Endothelial cell of umbilical vein (primary cell): ENCODE data around the gene NDUFS3. TPM values are rescaled to one million over a fixed set of nuclear protein-coding genes. Genes with fewer than 3 reads are reported as not detected.

ENCODE experiments used
- BruUV-seq: library from RNA; stranded (reverse); fragments of 400-500 nt; replicated peaks from 2 replicates; lab custom pipeline; 2021; lab: Mats Ljungman, UMichigan
- CTCF ChIA-PET: fragments of 300-600, 350-600 bp; sonication (Branson Sonifier 250); formaldehyde crosslinking; loops from one replicate; lab custom pipeline; 2021; ENCODE audit warnings: antibody characterized with exemption, inconsistent platforms; lab: Charles Lee
- POLR2A ChIA-PET: fragments of 300-600, 350-600 bp; sonication (Branson Sonifier 250); formaldehyde crosslinking; loops from one replicate; lab custom pipeline; 2021; ENCODE audit warnings: antibody characterized with exemption, inconsistent platforms; lab: Charles Lee
- DNase-seq: peaks from one replicate; pipeline ENCODE4 v3.0.0-alpha.2; 2011; ENCODE audit warnings: low read depth, low spot score
- FAIRE-seq: peaks from 2 replicates; lab custom pipeline; 2011; peaks lifted over from hg19 to GRCh38; lab: Jason Lieb, UNC
- H2AFZ ChIP-seq: 2 replicates; pipeline ENCODE4 v1.6.0; 2012; ENCODE audit warnings: low read depth, low read length, control low read depth, inconsistent platforms
- H3K27ac ChIP-seq: 2 replicates; pipeline ENCODE4 v1.5.1; 2011; ENCODE audit warnings: low read depth, mild to moderate bottlenecking, control low read depth, low read length, moderate library complexity; ENCODE audit not compliant: insufficient read depth
- H3K27me3 ChIP-seq, 2 experiments: 2 replicates each; pipeline versions ENCODE4 v1.6.0 to v1.6.1; 2011; ENCODE audit warnings: low read length in 2 of 2, mixed read lengths in 1 of 2; ENCODE audit not compliant: control insufficient read depth in 2 of 2, insufficient read depth in 2 of 2
- H3K36me3 ChIP-seq, 2 experiments: 2 replicates in 1 of 2; 3 replicates in 1 of 2; pipeline ENCODE4 v1.5.1; 2011; ENCODE audit warnings: low read length in 2 of 2, mild to moderate bottlenecking in 1 of 2, moderate library complexity in 1 of 2; ENCODE audit not compliant: control insufficient read depth in 2 of 2, insufficient read depth in 2 of 2; ENCODE audit errors: extremely low read depth in 1 of 2
- H3K4me1 ChIP-seq: 3 replicates; pipeline ENCODE4 v1.5.1; 2011; ENCODE audit warnings: mild to moderate bottlenecking, low read length; ENCODE audit not compliant: control insufficient read depth, insufficient read depth; ENCODE audit errors: extremely low read depth
- H3K4me2 ChIP-seq: 2 replicates; pipeline ENCODE4 v1.6.1; 2011; ENCODE audit warnings: low read length, control low read depth, mixed read lengths; ENCODE audit not compliant: insufficient read depth
- H3K4me3 ChIP-seq, 3 experiments: fragments of 200-600 bp in 1 of 3; sonication (generic), shearing (Covaris generic) in 1 of 3; replicated peaks in 1 of 3; 2 replicates each; pipeline ENCODE4 v1.5.1; 2011 to 2016; ENCODE audit warnings: control low read depth in 3 of 3, low read length in 3 of 3, mild to moderate bottlenecking in 2 of 3, inconsistent platforms in 1 of 3, low read depth in 1 of 3, moderate library complexity in 1 of 3; ENCODE audit not compliant: insufficient read depth in 1 of 3
- H3K79me2 ChIP-seq: 2 replicates; pipeline ENCODE4 v1.6.0; 2012; ENCODE audit warnings: low read length, inconsistent platforms; ENCODE audit not compliant: control insufficient read depth, insufficient read depth
- H3K9ac ChIP-seq: replicated peaks from 2 replicates; pipeline ENCODE3; 2011; ENCODE audit warnings: low read length, control low read depth; ENCODE audit not compliant: insufficient read depth; ENCODE audit errors: extremely low read depth
- H3K9me1 ChIP-seq: replicated peaks from 3 replicates; pipeline ENCODE4 v1.6.0; 2011; ENCODE audit warnings: mild to moderate bottlenecking, low read length; ENCODE audit not compliant: control insufficient read depth, insufficient read depth; ENCODE audit errors: extremely low read depth
- H3K9me3 ChIP-seq: replicated peaks from 2 replicates; pipeline ENCODE4 v1.5.1; 2012; ENCODE audit warnings: low read length, inconsistent platforms; ENCODE audit not compliant: control insufficient read depth, insufficient read depth
- H4K20me1 ChIP-seq: replicated peaks from 2 replicates; pipeline ENCODE3; 2011; ENCODE audit warnings: mild to moderate bottlenecking, low read length; ENCODE audit not compliant: control insufficient read depth, insufficient read depth; ENCODE audit errors: extremely low read depth
- EZH2 ChIP-seq: IDR thresholded peaks from 2 replicates; pipeline ENCODE4 v1.6.1; 2012; ENCODE audit warnings: borderline replicate concordance, low read depth, mild to moderate bottlenecking, moderate library complexity, low read length, inconsistent platforms; ENCODE audit not compliant: severe bottlenecking
- FOS ChIP-seq: IDR thresholded peaks from 2 replicates; pipeline ENCODE4 v1.6.1; 2011; ENCODE audit warnings: mild to moderate bottlenecking, low read length, moderate library complexity, borderline replicate concordance; ENCODE audit not compliant: insufficient read depth
- GATA2 ChIP-seq: IDR thresholded peaks from 2 replicates; pipeline ENCODE4 v1.7.0; 2011; ENCODE audit warnings: low read depth, mild to moderate bottlenecking, moderate library complexity, mixed read lengths, low read length; ENCODE audit not compliant: insufficient read length, insufficient read depth
- JUN ChIP-seq: IDR thresholded peaks from 2 replicates; pipeline ENCODE4 v1.6.1; 2011; ENCODE audit warnings: borderline replicate concordance, low read depth; ENCODE audit not compliant: insufficient read length, insufficient read depth
- MYC ChIP-seq: IDR thresholded peaks from one replicate; pipeline ENCODE4 v1.6.1; 2011; ENCODE audit warnings: mild to moderate bottlenecking, low read depth, low read length
- POLR2A ChIP-seq: IDR thresholded peaks from 2 replicates; pipeline ENCODE4 v1.6.1; 2012; ENCODE audit warnings: low read depth, mild to moderate bottlenecking, control low read depth, low read length
- POLR2AphosphoS5 ChIP-seq: IDR thresholded peaks from 2 replicates; pipeline ENCODE4 v1.6.1; 2012; ENCODE audit warnings: low read depth, mild to moderate bottlenecking, control low read depth, low read length, moderate library complexity; ENCODE audit not compliant: insufficient read depth
- dilution Hi-C: fragments of 300-500 bp; cut with MboI; formaldehyde crosslinking; loops from one replicate; pipeline ENCODE4 v1.15.0; 2019; ENCODE audit warnings: low sequenced_read_pairs; ENCODE audit not compliant: extremely low pct_ligation_motif_present
- intact Hi-C: fragments of 100-400 bp; cut with micrococcal nuclease; formaldehyde crosslinking; loops from one replicate; pipeline ENCODE4 v1.10.0; 2022
- polyA plus RNA-seq, 4 experiments: library from polyadenylated mRNA; depleted of rRNA in 3 of 4; stranded (reverse) in 3 of 4; unstranded in 1 of 4; fragments of >200 nt; gene quantifications; 2 replicates each; pipeline versions ENCODE4 v1.2.1 to v1.2.3, GENCODE V29; 2011 to 2012; ENCODE audit warnings: missing spikeins in 1 of 4
- total RNA-seq: library from RNA; stranded (reverse); gene quantifications from 2 replicates; pipeline ENCODE4 v1.2.3, GENCODE V29; 2021
- TF ChIP-seq, protein P1 (sequence below), 2 donors: IDR thresholded peaks; 1 replicate in 1 of 2; 2 replicates in 1 of 2; pipeline ENCODE4 v1.5.1; 2011; ENCODE audit warnings: low read length in 2 of 2, mild to moderate bottlenecking in 2 of 2, moderate library complexity in 2 of 2, control low read depth in 1 of 2, inconsistent platforms in 1 of 2, low read depth in 1 of 2; ENCODE audit not compliant: insufficient read depth in 1 of 2; ENCODE audit errors: extremely low read depth in 1 of 2
- TF ChIP-seq, protein P2 (sequence below): IDR thresholded peaks from 2 replicates; pipeline ENCODE4 v1.6.1; 2011; ENCODE audit not compliant: insufficient read depth, insufficient read length

The NDUFS3 gene
- total and polyA plus RNA-seq, 2 donors (not counting 3 experiments of a cell fraction or from before 2014, with no cell fraction given) = 99.7 to 169 TPM

DNA sequence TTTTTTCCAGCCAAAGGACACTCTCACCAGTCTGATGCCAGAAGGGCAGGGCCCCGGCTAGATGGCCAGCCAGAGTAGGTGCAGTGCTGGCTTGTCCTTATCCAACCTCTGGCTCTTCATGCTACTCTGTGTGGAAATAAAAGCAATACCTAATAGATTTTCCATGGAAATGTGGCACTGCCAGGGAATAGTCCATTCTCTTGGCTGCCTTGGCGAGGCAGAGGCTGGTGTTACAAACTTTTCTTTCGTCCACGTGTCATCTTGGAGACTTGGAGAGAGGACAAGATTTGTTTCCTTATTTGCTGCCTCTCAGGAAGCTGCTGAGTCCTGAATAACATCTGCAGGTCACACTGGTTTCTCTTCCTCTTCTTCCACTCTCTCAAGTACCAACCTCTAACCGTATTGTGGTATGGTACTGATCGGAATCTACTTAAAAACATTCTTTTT, 32.5 kb downstream of the NDUFS3 start:
- POLR2A ChIA-PET = no interaction called here
- Histone ChIP-seq H3K9me3 (no peaks in the 10 kb centered on the region), H3K36me3 (no peaks in the 10 kb centered on the region), H3K9ac (no peak overlapping the region), H3K4me3 (no peak overlapping the region), H3K79me2 (no peaks in the 10 kb centered on the region), H4K20me1 (no peaks in the 10 kb centered on the region), H3K9me1 (no peaks in the 10 kb centered on the region), H3K4me2 (no peak overlapping the region), H3K27me3 (peaks cover 0 to 3% of the 10 kb centered on the region in 2 experiments), H3K4me1 (no peaks in the 10 kb centered on the region), H3K27ac (no peak overlapping the region), H2AFZ (no peak overlapping the region)
- CTCF ChIA-PET = interaction anchor here (1.2 kb wide), 1 partner anchor 15 kb away, joined by 3 read pairs; no protein-coding TSS in a partner anchor
- FAIRE-seq (no peak), DNase-seq (no peak)
- TF ChIP-seq, protein P1, sequence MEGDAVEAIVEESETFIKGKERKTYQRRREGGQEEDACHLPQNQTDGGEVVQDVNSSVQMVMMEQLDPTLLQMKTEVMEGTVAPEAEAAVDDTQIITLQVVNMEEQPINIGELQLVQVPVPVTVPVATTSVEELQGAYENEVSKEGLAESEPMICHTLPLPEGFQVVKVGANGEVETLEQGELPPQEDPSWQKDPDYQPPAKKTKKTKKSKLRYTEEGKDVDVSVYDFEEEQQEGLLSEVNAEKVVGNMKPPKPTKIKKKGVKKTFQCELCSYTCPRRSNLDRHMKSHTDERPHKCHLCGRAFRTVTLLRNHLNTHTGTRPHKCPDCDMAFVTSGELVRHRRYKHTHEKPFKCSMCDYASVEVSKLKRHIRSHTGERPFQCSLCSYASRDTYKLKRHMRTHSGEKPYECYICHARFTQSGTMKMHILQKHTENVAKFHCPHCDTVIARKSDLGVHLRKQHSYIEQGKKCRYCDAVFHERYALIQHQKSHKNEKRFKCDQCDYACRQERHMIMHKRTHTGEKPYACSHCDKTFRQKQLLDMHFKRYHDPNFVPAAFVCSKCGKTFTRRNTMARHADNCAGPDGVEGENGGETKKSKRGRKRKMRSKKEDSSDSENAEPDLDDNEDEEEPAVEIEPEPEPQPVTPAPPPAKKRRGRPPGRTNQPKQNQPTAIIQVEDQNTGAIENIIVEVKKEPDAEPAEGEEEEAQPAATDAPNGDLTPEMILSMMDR (IDR thresholded peaks at IDR 0.05; ENCODE audit: extremely low read depth in 1 of 2, insufficient read depth in 1 of 2, low read depth in 1 of 2, low read length in 2 of 2) = no peak
- TF ChIP-seq GATA2 = no peak
- TF ChIP-seq, protein P2, sequence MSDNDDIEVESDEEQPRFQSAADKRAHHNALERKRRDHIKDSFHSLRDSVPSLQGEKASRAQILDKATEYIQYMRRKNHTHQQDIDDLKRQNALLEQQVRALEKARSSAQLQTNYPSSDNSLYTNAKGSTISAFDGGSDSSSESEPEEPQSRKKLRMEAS = no peak
- no peak for TF ChIP-seq MYC
- TF ChIP-seq POLR2A = no peak
- TF ChIP-seq EZH2 = no peak
- no peak for TF ChIP-seq JUN
- TF ChIP-seq FOS = no peak
- TF ChIP-seq POLR2AphosphoS5 = no peak
- intact Hi-C loops (no loop called here), dilution Hi-C loops (no loop called here)
- no TSS peak for BruUV-seq
